GM18907 (cell line): ENCODE data around the gene TMEM9B.
"Not testable (repeated sequence)": the region's sequence is repeated elsewhere in the genome, so short reads cannot be mapped to it uniquely, and the experiment has no call there.

Experiments used
- ATAC-seq: cut with Tn5 transposase; IDR thresholded peaks from one replicate; pipeline ENCODE4 v1.9.1; 2021; ENCODE audit warnings: mild to moderate bottlenecking, moderate library complexity; ENCODE audit not compliant: unreplicated experiment

The TMEM9B gene

DNA sequence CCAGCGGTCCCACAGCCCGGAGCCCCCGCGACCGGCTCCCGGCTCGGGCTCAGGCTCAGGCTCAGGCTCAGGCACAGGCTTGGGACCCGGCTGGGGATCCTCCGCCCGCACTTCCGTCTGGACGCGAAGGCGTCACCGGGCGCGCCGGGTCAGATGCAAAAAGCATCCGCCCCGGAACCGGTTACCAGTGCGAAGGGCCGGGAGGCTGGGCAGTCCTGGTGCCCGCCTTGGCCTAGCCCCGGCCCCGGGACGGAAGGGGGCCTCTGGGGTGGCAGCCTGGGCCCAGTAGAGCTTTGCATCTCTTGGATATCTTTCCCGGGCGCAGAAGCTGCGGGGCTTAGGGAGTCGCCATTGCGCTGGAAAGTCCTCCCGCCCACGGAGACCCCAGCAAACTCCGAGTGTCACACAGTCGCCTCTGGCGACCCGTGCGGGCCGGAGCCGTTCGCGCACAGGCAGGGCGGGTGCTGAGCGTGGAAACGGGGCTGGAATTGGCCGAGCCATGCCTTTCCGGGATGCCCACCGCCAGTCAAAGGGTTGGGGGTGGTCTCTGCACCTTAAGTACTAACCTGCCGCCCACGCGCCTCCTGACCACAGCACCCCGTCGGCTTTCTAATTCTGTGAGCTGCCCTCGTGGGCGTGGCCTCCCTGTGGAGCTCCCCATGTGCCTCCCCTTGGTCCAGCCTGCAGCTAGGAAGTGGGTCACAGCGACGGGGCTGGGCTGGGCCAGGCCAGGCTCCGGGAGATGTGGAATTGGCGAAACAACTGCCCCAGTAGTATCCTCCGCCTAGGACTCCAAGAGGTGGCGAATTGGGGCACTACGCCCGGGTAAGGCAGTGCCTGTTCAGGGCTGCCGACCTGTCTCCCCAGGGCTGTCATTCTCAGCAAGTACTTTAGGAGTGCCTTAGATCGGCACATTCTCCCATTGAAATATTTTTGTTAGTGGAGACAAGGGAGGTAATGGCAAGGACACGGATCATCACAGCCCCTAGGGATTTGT is at the start of gene TMEM9B:
Gene TMEM9B (minus strand): TSS at position 119 of the 997 bp plus-strand sequence. CDS start 129 bp downstream, outside the sequence.
- peak; percentile 85 for ATAC-seq

DNA sequence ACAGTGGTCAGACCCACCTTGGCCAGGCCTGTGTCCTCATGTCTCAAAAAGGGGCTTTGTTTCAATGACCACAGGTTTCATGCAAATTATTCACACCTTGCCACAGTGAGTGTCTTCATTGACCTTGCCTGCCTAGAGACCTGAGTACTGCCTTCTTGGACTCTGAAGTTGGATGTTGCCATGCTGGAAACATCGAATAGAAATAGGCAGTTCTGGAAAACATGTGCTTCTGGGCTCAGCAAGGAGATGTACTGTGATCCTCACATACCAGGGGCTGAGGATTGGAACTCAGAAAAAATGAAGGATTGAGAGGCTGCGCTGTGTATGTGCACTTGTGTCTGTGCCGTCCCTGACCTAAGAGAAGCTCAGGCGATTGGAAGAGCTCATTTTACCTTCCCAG is 49.1 kb upstream of the TMEM9B start:
- ATAC-seq: no peak

DNA sequence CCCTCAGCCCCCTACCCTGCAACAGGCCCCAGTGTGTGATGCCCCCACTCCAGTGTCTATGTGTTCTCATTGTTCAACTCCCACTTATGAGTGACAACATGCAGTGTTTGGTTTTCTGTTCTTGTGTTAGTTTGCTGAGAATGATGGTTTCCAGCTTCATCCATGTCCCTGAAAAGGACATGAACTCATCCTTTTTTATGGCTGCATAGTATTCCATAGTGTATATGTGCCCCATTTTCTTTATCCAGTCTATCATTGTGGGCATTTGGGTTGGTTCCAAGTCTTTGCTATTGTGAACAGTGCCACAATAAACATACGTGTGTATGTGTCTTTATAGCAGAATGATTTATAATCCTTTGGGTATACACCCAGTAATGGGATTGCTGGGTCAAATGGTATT is 45.3 kb upstream of the TMEM9B start:
- not testable (repeated sequence) for ATAC-seq

DNA sequence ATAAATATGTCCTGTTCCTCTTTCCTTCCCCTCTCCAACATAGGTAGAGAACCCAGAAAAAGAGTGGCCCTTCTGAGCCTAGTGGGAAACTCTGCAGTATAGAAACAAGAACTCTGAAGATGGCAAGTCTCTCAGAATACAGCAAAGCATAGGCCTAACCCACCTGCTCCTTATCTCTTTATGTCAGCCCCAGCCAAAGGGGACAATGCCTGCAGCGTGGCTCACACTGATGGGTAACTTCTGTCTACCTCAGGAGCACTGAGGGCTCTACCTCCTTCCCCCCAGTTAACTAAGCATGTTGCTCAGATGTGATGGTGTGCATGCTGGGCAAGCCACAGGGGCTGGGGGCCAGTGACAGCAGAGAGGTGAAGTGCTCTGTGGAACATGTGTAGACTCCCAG is 44.4 kb upstream of the TMEM9B start:
- no peak for ATAC-seq

DNA sequence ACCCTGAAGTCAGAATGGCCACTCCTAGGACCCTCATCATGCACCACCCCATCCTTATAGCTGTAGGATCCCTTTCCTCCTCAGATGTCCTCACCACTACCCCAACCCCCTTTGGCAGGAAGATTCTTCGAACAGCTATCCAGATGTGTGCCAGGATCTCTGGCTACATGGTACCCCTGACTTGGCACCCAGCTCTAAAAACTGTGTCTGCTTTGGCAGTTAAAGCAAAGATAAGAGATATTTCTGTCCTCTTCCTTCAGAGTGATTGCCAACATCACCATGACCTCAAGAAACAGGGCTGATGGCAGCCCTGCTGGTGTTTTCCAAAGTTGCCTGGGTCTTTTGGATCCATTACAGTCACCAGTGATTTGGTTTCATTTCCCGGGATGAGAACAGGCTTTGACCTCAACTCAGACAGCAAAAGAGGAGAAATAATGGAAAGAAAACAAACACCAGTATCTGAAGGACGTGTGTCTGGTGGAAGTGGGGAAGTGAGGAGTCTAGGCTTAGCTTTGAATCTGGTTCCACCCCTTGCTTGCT is 43.8 kb upstream of the TMEM9B start:
- no peak for ATAC-seq

DNA sequence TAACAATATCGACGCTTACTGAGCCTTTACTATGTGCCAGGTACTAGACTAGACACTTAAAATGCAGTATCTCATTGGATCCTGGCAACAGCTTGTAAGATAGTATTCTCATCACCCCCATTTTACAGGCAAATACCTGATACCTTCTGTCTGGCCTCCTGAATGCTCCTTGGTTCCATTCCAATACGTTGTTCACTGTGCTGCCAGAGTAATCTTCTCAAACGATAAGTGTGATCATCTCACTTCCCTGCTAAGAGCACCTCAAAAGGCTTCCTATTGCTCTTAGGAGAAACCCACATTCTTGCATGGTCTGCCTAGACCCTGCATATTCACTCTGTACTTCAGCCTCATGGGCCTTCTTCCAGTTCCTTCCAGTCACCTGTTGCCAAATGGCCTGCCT is 40.8 kb upstream of the TMEM9B start:
- ATAC-seq: no peak

DNA sequence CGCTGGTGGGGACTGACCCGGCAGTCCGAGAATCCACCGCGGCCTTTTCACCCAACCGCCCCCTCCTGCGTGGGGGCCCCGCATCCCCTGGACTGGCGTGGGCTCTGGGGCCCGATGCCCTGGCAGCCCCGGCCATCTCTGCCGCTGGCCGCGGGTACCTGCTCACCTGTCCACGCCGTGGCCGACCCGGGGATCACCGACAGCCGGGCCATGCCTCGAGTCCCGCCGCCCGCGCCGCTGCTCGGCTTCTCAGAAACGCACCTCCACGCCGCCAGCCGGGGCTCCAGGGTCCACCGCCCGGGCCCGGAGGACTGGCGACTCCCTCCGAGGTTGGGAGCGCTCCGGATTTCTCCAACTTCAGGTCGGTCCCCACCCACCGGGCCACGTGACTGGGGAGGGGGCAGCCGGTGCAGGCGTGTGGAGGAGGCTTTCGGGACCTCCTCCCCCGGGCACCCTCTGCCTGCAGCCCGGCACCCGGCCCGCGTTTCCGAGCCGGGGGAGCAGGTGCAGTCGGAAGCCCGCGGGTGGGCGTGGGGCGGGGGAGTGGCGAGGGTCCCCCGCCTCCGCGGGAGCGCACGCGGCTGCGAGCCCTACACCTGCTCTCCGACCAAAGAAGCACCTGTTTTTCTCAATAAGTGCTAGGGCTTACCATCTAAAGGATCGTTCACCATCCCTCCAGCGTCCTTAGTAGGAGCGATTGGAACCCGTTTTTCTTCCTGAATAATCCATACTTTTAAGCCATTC is 40.1 kb upstream of the TMEM9B start:
- ATAC-seq: no peak

DNA sequence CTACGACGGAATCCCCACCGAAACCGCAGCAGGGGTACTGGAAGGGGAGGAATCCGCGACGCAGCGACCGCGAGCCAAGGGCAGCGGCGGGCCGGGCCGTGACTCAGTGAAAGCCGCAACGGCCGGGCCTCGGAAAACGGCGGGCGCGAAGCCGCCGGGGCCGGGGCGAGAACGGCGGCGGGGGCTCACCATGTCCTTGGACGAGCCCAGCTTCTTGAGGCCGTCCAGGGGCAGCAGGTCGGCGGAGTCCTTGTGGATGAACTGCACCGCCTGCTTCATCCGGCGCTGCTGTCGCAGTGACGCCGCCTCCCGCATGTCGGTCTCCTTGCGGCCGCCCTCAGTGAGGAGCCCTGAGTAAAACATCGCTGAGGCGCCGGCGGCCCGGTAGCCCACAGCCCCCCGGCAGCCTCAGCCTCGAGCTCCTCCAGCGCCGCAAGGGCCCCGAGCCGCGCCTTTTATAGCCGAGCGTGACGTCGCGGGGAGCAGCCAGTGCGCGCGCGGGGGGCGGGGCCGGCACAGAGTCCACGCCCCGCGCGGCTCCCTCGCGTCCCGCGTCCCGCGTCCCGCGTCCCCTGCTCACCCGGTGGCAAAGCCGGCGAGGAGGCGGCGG is 39.4 kb upstream of the TMEM9B start, which contains the start of gene NRIP3:
Gene NRIP3 (minus strand): TSS at position 429 of the 610 bp plus-strand sequence. CDS start 66 bp downstream, at position 363.
- no peak for ATAC-seq

DNA sequence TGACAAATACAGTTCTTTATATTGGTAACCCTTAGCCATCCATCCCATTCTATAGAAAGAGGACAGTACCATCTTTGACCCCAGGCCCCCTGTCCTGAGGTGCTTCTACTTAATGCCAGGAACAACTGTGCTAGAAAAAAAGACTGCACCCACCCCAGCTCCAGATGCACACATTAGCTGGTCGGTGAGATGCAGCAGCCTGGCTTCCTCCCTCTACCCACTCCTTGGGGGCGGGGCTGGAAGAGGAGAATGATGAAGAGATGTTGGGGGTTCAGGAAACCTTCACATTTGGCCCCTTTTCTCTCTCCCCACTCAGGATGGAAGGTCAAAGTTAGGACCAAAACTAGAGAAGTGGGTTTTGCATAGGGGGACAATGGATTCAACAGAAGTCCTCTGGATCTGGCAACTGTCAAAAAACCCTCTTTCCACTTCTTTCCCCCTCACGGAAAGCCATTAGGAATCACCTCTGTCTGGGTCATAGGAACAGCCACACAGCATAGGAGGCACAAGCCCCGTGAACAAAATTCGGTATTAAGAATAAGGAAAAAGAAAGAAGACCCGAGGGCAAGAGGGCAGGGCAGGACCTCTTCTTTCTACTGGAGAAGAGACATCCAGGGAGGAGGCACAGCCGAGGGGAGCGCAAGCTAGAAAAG is 38.8 kb upstream of the TMEM9B start:
- no peak for ATAC-seq

DNA sequence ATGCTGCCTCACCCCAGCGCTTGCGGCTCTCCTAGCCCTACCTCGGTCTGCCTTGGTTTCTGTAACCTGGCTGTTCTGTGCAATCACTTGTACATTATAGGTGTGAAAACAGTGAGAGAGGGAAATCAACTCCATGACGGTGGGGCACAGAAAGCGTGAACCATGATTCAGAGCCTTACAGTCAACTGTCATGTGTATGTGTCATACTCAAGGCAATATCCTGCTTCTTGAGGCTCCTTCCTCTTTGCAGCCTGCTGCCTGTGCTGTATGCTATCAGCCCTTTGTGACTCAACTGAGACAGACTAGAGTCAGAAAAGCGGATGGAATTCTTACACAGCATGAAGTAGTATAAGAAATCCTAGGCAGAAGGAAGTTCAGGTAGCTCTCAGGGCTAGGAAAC is 37.5 kb upstream of the TMEM9B start:
- no peak for ATAC-seq

DNA sequence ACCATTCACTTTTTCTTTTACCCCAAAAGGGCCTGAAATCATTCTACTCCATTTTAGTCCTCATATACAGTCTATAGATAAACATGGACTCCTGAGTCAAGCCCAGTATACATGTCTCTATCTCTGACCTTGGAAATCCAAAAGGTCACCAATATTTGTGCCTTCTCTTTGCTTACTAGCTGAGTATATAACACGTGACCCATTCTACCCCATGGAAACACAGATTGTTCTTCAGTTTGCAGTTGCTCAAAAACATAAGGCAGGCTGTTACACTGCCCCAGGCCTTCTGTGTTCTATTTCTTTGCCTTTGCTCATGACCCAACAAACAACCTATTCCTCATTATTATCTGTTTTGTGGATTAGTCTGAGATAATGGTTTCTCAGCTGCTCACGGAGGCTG is 33.8 kb upstream of the TMEM9B start:
- ATAC-seq: no peak

DNA sequence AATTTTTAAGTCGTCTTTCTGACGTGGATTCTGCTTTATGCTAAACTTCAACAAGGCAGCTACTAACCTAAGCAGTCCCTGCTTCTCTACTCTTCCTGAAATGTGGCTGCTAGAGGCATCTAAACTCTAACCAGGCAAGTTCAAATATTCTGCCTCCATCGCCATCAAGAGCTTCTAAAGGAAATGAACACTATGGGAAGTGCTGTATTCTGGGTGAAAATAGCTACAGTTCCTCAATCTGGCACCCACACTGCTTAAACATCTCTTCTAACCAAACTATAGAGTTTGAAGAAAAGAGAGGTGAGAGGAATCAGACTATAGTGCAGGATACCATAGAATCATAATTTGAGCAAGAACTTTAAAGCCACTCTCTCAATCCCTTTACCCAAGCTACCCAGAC is 33.2 kb upstream of the TMEM9B start:
- no peak for ATAC-seq

DNA sequence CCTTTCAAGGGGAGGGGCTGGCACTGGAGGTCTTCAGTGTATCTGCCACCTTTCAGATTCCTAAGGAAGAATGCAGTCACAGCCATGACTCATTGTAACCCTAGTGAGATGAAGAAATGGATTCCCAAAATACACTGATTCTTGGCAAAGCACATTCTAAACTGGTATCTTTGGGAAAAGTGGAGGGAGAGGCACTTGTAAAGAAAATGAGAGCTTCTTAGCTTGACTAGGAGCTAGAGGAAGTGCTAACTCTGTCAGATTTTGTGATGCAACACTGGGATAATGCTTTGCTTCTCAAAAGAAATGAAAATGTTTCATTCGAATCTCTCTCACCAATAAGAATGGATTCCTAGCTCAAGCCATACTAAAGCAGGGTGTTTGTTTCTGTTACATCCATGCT is 25.2 kb upstream of the TMEM9B start:
- no peak for ATAC-seq

DNA sequence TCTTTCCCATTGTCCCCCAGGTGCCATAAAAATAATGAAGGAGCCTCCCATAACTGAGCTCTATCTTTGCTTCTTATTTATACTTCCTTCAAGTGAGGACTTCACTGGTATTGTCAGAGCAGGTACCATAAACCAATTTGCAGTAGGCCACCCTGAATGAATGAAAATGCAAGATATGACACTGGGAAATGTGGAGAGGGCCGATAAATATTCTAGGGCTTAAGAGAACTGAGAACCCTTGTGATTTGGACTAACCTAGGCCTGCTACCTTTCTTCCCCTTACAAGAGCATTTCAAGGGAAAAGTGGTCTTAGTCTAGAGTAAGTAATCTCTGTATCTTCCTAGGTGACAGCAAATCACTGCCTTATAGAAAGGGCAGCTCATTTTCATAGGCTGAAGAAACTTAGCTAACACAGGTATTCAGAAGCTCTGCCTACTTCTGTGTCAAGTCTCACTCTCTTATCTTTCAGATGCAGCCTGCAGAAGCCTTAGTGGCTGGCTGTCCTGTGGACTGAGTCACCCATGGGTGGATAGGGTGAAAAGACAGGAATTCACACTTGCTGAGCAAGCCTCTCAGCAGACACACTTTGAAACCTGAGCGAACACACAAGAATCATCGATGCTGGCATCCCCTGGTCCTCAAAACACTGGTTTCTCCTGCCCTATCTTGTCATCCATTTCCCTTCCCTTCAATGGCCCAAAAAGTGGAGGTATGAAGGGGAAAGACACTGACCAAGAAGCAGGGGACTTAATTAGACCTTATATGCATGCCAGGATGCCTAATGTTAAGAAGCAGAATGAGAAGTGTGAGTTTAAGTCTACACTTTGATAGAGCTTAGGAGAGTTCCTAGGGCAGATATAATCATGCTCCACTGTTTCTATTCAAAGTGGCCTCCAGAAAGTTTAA is 24.3 kb upstream of the TMEM9B start:
- no peak for ATAC-seq

DNA sequence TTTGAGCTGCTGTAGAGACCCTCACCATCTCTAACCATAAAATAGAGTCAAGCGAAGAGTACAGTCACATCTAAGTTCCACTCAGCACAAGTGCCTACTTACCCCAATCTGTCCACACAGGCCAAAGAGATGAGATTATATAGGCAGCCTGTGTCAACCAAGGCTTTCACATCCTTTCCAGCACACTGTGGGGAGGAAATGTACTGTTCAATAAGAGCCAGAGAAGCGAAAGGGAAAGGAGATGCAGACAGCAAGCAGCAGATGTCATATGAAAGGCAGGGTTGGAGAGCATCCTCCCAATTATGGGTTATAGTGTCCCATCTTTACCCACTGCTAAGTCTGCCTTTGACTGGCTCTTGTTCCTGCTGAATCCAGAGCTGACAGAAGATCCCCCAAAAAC is 23.2 kb upstream of the TMEM9B start:
- no peak for ATAC-seq

DNA sequence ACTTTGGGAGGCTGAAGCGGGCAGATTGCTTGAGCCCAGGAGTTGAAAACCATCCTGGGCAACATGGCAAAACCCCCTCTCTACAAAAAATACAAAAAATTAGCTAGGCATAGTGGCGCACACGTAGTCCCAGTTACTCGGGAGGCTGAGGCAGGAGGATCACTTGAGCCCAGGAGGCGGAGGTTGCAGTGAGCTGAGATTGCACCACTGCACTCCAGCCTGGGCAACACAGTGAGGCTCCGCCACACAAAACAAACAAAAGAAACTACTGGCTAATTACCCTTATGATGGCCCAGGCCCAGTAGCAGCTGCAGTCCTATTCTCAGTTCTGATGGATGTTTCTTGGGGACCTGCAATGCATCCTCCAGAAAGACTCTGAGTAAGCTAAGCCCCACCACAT is 22.5 kb upstream of the TMEM9B start:
- not testable (repeated sequence) for ATAC-seq

DNA sequence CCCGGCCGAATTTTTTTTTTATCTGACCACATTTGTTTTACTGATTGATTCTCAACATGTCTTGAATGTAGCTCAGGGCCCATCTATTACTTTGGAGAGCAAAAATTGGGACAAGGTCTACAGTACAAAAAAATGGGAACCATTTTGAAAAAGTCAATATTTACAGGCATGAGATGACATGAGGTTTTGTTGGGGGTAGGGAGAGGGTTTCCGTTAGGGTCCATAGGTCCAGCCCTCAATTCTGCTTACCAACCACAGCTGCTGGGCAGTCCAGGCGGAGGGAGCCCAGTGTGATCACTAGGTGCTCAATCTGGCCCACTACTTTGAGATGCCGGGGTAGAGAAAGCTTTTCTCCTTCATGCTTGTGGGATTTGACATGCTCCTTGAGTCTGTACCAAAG is 21.2 kb upstream of the TMEM9B start:
- no peak for ATAC-seq

DNA sequence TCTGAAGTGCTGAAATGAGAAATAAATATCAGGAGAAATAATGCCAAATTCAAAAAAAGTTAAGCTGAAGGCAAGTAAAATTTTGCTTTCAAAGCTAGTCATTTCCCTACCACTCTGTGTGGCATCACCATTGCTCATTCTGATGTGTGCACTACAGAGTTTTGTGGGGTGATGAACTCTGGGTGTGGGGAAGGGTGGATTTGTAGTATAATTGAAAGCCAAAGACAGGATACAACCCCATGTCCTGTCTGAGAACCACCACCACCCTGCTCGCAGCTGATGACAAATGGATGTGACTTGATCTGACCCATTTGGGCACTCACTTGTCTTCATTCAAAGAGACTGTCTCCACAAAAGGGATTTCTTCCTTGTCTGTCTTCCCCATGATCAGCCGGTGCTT is 19.3 kb upstream of the TMEM9B start:
- ATAC-seq: no peak

DNA sequence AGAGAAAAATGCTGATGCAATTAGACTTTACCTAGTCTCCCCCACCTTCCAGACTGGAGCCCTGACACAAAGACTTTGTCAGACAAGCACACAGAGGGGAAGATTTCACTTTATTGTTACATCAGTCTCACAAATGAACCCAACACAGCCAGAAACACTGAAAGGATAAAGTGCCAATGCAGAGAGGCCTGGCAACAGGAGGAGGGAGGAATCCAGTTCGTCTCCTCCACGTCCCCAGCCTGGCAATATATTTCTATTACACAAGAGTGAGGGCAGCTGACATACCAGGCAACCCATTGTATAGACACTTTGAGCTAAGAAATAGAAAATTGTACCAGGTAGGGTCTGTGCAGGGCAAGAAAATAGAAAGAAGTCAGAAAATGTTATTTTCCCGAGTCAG is 16.2 kb upstream of the TMEM9B start:
- ATAC-seq: no peak

DNA sequence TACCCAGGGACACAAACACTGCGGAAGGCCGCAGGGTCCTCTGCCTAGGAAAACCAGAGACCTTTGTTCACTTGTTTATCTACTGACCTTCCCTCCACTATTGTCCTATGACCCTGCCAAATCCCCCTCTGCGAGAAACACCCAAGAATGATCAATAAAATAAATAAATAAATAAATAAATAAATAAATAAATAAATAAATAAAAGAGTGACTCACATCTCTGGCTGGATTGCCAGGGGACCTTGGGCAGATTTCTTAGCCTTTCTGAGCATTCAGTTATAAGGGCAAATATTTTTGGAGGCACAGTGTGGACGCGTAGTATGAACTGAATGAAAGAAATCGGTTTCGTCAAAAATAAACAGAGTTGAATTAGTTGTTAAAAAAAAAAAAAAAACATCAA is 15.1 kb upstream of the TMEM9B start:
- not testable (repeated sequence) for ATAC-seq
